Suprapubic skin (tissue), 4 donors: ENCODE results near the gene MSGN1. TPM values are rescaled to one million over a fixed set of nuclear protein-coding genes. Genes with fewer than 3 reads are reported as not detected.
A peak's percentile ranks its signal among the peaks of the same experiment; 100 is the strongest.
"Not testable (repeated sequence)": the region's sequence is repeated elsewhere in the genome, so short reads cannot be mapped to it uniquely, and the experiment has no call there.

Source experiments
- DNase-seq, 2 donors: peaks; one replicate each; pipeline ENCODE4 v3.0.0-alpha.2; 2019; ENCODE audit warnings: low spot score in 2 of 2
- H3K27ac ChIP-seq: fragments of 200-600 bp; sonication (generic); one replicate; pipeline ENCODE4 v1.5.1; 2019
- H3K27me3 ChIP-seq: fragments of 200-600 bp; sonication (generic); one replicate; pipeline ENCODE4 v1.5.1; 2019
- H3K36me3 ChIP-seq: fragments of 200-600 bp; sonication (generic); one replicate; pipeline ENCODE4 v1.5.1; 2019
- H3K4me1 ChIP-seq: fragments of 200-600 bp; sonication (generic); one replicate; pipeline ENCODE4 v1.5.1; 2019
- H3K4me3 ChIP-seq: fragments of 200-600 bp; sonication (generic); one replicate; pipeline ENCODE4 v1.5.1; 2019; ENCODE audit warnings: mild to moderate bottlenecking
- H3K9me3 ChIP-seq: fragments of 200-600 bp; sonication (generic); one replicate; pipeline ENCODE4 v1.5.1; 2019
- EP300 ChIP-seq: sonication (generic); formaldehyde crosslinking; IDR thresholded peaks from one replicate; pipeline ENCODE4 v1.6.1; 2017; ENCODE audit warnings: antibody characterized with exemption
- POLR2A ChIP-seq, 2 donors: fragments of 450-650 bp; IDR thresholded peaks; one replicate each; pipeline ENCODE4 v1.6.1; 2017; ENCODE audit warnings: antibody characterized with exemption in 2 of 2, mild to moderate bottlenecking in 2 of 2, moderate library complexity in 2 of 2
- POLR2AphosphoS5 ChIP-seq, 3 donors: sonication (generic); formaldehyde crosslinking; IDR thresholded peaks; one replicate each; pipeline ENCODE4 v1.6.1; 2017; ENCODE audit warnings: antibody characterized with exemption in 3 of 3
- WGBS: methylation state at CpG from one replicate; pipeline ENCODE4 v1.1.5; 2018; 5-methylcytosine and 5-hydroxymethylcytosine counted together
- total RNA-seq, 4 donors: library from RNA; depleted of rRNA; stranded (reverse); fragments of >200 nt; gene quantifications; one replicate each; pipeline ENCODE4 v1.1.0, GENCODE V29; 2016
- TF ChIP-seq, protein P1 (sequence below), 2 donors: fragments of 200-600 bp in 1 of 2; fragments of 450-650 bp in 1 of 2; sonication (generic) in 1 of 2; IDR thresholded peaks; one replicate each; pipeline ENCODE4 v1.5.1; 2016 to 2019; ENCODE audit warnings: antibody characterized with exemption in 2 of 2, mild to moderate bottlenecking in 1 of 2, moderate library complexity in 1 of 2

Gene MSGN1
- total RNA-seq, 4 donors from 2014 or later, result not detected

DNA sequence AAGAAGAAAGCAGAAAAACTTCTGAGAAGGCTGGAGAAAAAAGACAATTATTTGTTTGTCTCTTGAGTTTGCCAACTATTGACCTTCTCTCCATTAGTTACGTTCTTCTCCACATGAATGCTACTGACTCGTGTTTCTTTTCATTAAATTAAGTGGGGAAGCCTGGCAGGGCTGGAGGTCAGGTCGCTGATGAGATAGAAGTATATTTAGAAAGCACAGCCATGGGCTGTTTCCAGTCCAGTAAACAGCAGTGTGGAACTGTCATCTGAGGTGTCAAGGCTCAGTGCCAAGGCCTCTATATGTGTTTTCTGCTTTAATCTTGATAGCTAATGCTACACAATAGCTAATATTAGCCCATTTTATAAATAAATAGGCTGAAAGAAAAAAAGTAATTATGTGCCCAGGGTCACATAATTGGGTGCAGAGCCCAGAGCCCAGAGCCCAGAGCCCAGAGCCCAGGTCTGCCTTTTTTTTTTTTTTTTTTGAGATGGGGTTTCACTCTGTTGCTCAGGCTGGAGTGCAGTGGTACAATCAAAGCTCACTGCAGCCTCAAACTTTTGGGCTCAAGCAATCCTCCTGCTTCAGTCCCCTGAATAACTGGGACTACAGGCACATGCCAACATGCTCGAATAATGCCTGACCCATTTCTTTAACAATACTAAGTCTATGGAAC lies 6.3 kb downstream of the MSGN1 start:
- Histone ChIP-seq H3K4me1 (peaks cover 10% of the 10 kb centered on the region), H3K27ac (no peak overlapping the region), H3K27me3 (no peaks in the 10 kb centered on the region), H3K36me3 (no peaks in the 10 kb centered on the region), H3K4me3 (no peak overlapping the region), H3K9me3 (no peaks in the 10 kb centered on the region)
- 70% methylated on average over 4 of the region's 4 CpGs for WGBS
- DNase-seq, result no peak
- TF ChIP-seq POLR2A (IDR thresholded peaks at IDR 0.05), result no peak
- TF ChIP-seq EP300, result no peak
- no peak for TF ChIP-seq POLR2AphosphoS5 (IDR thresholded peaks at IDR 0.05)
- TF ChIP-seq, protein P1, sequence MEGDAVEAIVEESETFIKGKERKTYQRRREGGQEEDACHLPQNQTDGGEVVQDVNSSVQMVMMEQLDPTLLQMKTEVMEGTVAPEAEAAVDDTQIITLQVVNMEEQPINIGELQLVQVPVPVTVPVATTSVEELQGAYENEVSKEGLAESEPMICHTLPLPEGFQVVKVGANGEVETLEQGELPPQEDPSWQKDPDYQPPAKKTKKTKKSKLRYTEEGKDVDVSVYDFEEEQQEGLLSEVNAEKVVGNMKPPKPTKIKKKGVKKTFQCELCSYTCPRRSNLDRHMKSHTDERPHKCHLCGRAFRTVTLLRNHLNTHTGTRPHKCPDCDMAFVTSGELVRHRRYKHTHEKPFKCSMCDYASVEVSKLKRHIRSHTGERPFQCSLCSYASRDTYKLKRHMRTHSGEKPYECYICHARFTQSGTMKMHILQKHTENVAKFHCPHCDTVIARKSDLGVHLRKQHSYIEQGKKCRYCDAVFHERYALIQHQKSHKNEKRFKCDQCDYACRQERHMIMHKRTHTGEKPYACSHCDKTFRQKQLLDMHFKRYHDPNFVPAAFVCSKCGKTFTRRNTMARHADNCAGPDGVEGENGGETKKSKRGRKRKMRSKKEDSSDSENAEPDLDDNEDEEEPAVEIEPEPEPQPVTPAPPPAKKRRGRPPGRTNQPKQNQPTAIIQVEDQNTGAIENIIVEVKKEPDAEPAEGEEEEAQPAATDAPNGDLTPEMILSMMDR (IDR thresholded peaks at IDR 0.05), result no peak

DNA sequence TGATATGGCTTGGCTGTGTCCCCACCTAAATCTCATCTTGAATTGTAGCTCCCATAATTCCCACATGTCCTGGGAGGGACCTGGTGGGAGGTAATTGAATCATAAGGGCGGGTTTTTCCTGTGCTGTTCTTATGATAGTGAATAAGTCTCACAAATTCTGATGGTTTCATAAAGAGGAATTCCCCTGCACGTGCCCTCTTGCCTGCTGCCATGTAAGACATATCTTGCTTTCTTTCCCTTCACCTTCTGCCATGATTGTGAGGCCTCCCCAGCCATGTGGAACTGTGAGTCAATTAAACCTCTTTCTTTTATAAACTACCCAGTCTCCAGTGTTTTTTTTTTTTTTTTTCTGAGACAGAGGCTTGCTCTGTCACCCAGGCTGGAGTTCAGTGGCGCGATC lies 7.4 kb downstream of the MSGN1 start:
- not testable (repeated sequence) for H3K4me1 ChIP-seq, H3K36me3 ChIP-seq, H3K4me3 ChIP-seq, H3K27me3 ChIP-seq, H3K27ac ChIP-seq, DNase-seq, H3K9me3 ChIP-seq
- WGBS, result 97% methylated on average over 4 of the region's 4 CpGs

GRCh38 chr2:17827316-17827715 lies 11.1 kb downstream of the MSGN1 start:
- WGBS, result 81% methylated on average over 5 of the region's 5 CpGs
- no peak for DNase-seq
- Histone ChIP-seq H3K4me3 (no peak overlapping the region), H3K27me3 (peaks cover 3% of the 10 kb centered on the region), H3K9me3 (no peaks in the 10 kb centered on the region), H3K36me3 (no peaks in the 10 kb centered on the region), H3K4me1 (peaks cover 9% of the 10 kb centered on the region), H3K27ac (no peak overlapping the region)
- TF ChIP-seq POLR2A (IDR thresholded peaks at IDR 0.05) (no peak), EP300 (no peak), POLR2AphosphoS5 (IDR thresholded peaks at IDR 0.05) (no peak)
- TF ChIP-seq, protein P1 (IDR thresholded peaks at IDR 0.05), result no peak

DNA sequence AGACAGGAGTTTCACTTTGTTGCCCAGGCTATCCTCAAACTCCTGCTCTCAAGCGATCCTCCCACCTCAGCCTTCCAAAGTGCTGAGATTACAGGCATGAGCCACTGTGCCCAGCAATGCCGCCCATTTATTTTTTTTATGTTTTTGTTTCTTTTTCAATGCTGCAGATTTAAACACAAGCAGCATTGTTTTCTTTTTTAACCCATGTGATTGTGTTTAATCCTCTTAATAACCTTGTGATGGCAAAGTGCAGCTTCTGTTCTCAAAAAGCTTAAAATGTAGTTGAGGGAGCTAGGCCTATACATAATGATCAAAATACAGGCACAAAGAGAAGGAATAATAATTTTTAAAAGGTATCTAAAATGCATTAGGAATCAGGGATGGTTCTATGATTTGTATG lies 11.5 kb downstream of the MSGN1 start:
- DNase-seq, result no peak
- no peaks in the 10 kb centered on the region for H3K9me3 ChIP-seq
- H3K27me3 ChIP-seq, result peaks cover 3% of the 10 kb centered on the region
- WGBS, result 87% methylated on average over 2 of the region's 2 CpGs
- H3K27ac ChIP-seq, result no peak overlapping the region
- H3K4me1 ChIP-seq, result peaks cover 7% of the 10 kb centered on the region
- TF ChIP-seq EP300 (no peak), POLR2A (IDR thresholded peaks at IDR 0.05) (no peak), POLR2AphosphoS5 (IDR thresholded peaks at IDR 0.05) (no peak)
- TF ChIP-seq, protein P1 (IDR thresholded peaks at IDR 0.05), result no peak
- no peak overlapping the region for H3K4me3 ChIP-seq
- no peaks in the 10 kb centered on the region for H3K36me3 ChIP-seq

DNA sequence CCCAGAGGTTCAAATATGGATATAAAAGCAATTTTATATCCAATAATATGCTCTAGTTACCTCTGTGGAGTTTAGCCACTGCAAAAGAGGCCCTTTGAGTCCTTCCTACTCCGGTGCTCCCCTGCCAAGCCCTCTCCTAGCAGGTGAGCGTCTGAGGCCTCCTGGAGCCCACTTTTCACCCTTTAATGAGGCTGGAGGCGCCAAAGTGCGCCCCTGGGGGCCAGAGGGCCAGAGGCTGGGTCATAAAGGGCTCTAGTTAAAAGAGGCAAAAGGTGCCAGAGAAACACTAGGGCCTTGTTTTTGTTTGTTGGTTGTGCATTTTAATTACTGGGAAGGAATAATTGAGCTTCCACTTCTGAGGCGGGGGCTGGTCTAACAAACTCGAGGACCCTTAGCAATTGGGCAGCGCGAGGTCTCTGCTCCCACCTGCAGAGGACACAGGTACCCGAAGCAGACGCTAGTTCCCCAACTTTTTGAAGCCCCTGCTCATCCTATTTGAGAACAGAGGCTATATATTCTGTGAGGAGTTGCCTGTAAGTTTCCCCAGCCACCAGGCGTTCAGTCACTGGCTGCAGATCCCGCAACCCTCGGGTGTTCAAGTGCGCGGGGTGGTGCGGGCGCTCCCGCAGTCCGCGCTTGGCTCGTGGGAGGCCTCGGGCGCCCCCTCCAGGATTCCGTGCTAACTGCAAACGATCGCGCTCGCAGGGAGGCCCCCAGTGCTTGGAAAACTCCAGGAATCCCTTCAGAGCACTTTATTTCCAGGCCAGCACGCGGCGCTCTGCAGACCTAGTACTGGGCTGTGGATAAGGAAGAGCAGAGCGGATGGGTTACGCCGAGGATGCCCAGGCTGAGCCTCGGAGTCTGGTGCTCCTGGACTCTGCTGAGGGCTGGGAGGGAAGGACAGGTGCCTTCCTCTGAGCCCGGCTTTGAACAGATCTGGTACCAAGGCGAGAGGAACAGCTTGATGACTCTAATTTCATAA lies 14.1 kb downstream of the MSGN1 start:
- no peak for DNase-seq
- Histone ChIP-seq H3K4me1 (peaks cover 7% of the 10 kb centered on the region), H3K36me3 (no peaks in the 10 kb centered on the region), H3K9me3 (no peaks in the 10 kb centered on the region), H3K27me3 (peaks cover 3% of the 10 kb centered on the region), H3K27ac (no peak overlapping the region), H3K4me3 (peak overlapping the region; percentile 27)
- WGBS, result 14% methylated on average over 29 of the region's 37 CpGs
- TF ChIP-seq POLR2AphosphoS5 (IDR thresholded peaks at IDR 0.05), result no peak
- no peak for TF ChIP-seq POLR2A (IDR thresholded peaks at IDR 0.05)
- no peak for TF ChIP-seq EP300
- TF ChIP-seq, protein P1 (IDR thresholded peaks at IDR 0.05), result peak; percentile 10 to 79
